SK-N-MC (cell line): ENCODE measurements around the gene NPAS2.

Experiments used
- EZH2 ChIP-seq: fragments of 200-600 bp; sonication (generic); IDR thresholded peaks from one replicate; pipeline ENCODE4 v1.6.1; 2017; ENCODE audit warnings: antibody characterized with exemption
- POLR2AphosphoS5 ChIP-seq: IDR thresholded peaks from 2 replicates; pipeline ENCODE4 v1.6.1; 2012; ENCODE audit warnings: mild to moderate bottlenecking, low read depth, low read length, borderline replicate concordance

DNA sequence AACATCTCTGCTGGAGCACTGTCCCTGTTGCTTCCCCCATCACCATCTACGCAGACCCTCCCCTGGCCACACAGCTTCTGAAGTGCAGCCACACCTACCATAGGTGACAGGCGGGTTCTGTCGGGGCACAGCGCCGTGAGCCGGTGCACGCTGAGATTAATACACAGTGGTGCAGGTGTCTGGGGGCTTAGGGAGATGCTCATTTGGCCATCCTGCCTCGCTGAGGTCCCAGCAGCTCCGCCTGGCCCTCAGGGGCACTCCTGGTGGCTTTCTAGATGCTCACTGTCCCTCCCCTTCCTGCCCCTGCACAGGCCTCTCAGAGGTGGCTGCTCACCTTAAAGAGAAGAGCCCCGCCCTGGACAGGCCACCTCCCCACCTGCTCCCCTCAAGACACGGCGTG is 163.3 kb downstream of the NPAS2 start:
- TF ChIP-seq EZH2, result no peak
- TF ChIP-seq POLR2AphosphoS5, result no peak
